HEK293T (cell line): ENCODE data around the gene PPFIA2.

ENCODE experiments used
- CTCF ChIA-PET: fragments of 350-600 bp; formaldehyde crosslinking; extraction: SDS; loops from one replicate; lab custom pipeline; 2021; ENCODE audit warnings: antibody characterized with exemption, inconsistent platforms; lab: Yijun Ruan, JAX
- POLR2A ChIA-PET: fragments of 350-600 bp; formaldehyde crosslinking; extraction: SDS; loops from one replicate; lab custom pipeline; 2020; ENCODE audit warnings: antibody characterized with exemption, inconsistent platforms; lab: Yijun Ruan, JAX
- DNase-seq: peaks from one replicate; pipeline ENCODE4 v3.0.0; 2012; ENCODE audit warnings: mixed read lengths; ENCODE audit errors: extremely low spot score
- ARNT ChIP-seq: fragments of 450-650 bp; IDR thresholded peaks from 2 replicates; pipeline ENCODE4 v1.6.1; 2017; ENCODE audit warnings: mild to moderate bottlenecking
- BHLHE40 ChIP-seq: fragments of 450-650 bp; IDR thresholded peaks from 2 replicates; pipeline ENCODE4 v1.6.1; 2016; ENCODE audit warnings: mild to moderate bottlenecking, moderate library complexity, borderline replicate concordance
- CTBP1 ChIP-seq: fragments of 450-650 bp; IDR thresholded peaks from 2 replicates; pipeline ENCODE4 v1.6.1; 2016; ENCODE audit warnings: borderline replicate concordance
- ELF4 ChIP-seq: fragments of 450-650 bp; IDR thresholded peaks from 2 replicates; pipeline ENCODE4 v1.6.1; 2017; ENCODE audit warnings: antibody characterized with exemption
- FOXA1 ChIP-seq: fragments of 450-650 bp; IDR thresholded peaks from 2 replicates; pipeline ENCODE4 v1.6.1; 2016; ENCODE audit warnings: mild to moderate bottlenecking
- FOXK2 ChIP-seq: fragments of 450-650 bp; IDR thresholded peaks from 2 replicates; pipeline ENCODE4 v1.6.1; 2016; ENCODE audit warnings: mild to moderate bottlenecking
- FOXM1 ChIP-seq: fragments of 450-650 bp; IDR thresholded peaks from 2 replicates; pipeline ENCODE4 v1.6.1; 2017; ENCODE audit warnings: mild to moderate bottlenecking, borderline replicate concordance
- HDGF ChIP-seq: fragments of 450-650 bp; IDR thresholded peaks from 2 replicates; pipeline ENCODE4 v1.6.1; 2017; ENCODE audit warnings: antibody characterized with exemption, borderline replicate concordance
- L3MBTL2 ChIP-seq: fragments of 450-650 bp; conservative IDR thresholded peaks from 2 replicates; pipeline ENCODE4 v1.6.1; 2016; ENCODE audit warnings: mild to moderate bottlenecking
- LEF1 ChIP-seq: fragments of 450-650 bp; IDR thresholded peaks from 2 replicates; pipeline ENCODE4 v1.6.1; 2017; ENCODE audit warnings: mild to moderate bottlenecking, borderline replicate concordance
- NFRKB ChIP-seq: fragments of 450-650 bp; IDR thresholded peaks from 2 replicates; pipeline ENCODE4 v1.6.1; 2016; ENCODE audit warnings: mild to moderate bottlenecking, moderate library complexity
- SP1 ChIP-seq: fragments of 450-650 bp; IDR thresholded peaks from 2 replicates; pipeline ENCODE4 v1.6.1; 2017
- SUZ12 ChIP-seq: fragments of 450-650 bp; IDR thresholded peaks from 2 replicates; pipeline ENCODE4 v1.6.1; 2016; ENCODE audit warnings: mild to moderate bottlenecking
- TARDBP ChIP-seq: fragments of 450-650 bp; IDR thresholded peaks from 2 replicates; pipeline ENCODE4 v1.6.1; 2016
- ZNF384 ChIP-seq: fragments of 450-650 bp; IDR thresholded peaks from 2 replicates; pipeline ENCODE4 v1.6.1; 2016
- TF ChIP-seq, protein P1 (sequence below): fragments of 450-650 bp; IDR thresholded peaks from 2 replicates; pipeline ENCODE4 v1.6.1; 2016

The PPFIA2 gene

GRCh38 chr12:81400024-81400423 lies 359.1 kb downstream of the PPFIA2 start:
- CTCF ChIA-PET, result no interaction called here
- no peak for DNase-seq
- POLR2A ChIA-PET, result no interaction called here
- no peak for TF ChIP-seq SP1
- TF ChIP-seq TARDBP, result no peak
- TF ChIP-seq ELF4, result no peak
- TF ChIP-seq ZNF384, result no peak
- no peak for TF ChIP-seq L3MBTL2
- no peak for TF ChIP-seq CTBP1
- no peak for TF ChIP-seq FOXM1
- TF ChIP-seq FOXA1, result no peak
- no peak for TF ChIP-seq SUZ12
- TF ChIP-seq, protein P1, sequence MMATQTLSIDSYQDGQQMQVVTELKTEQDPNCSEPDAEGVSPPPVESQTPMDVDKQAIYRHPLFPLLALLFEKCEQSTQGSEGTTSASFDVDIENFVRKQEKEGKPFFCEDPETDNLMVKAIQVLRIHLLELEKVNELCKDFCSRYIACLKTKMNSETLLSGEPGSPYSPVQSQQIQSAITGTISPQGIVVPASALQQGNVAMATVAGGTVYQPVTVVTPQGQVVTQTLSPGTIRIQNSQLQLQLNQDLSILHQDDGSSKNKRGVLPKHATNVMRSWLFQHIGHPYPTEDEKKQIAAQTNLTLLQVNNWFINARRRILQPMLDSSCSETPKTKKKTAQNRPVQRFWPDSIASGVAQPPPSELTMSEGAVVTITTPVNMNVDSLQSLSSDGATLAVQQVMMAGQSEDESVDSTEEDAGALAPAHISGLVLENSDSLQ, result no peak
- no peak for TF ChIP-seq FOXK2
- no peak for TF ChIP-seq ARNT
- no peak for TF ChIP-seq BHLHE40
- no peak for TF ChIP-seq LEF1
- no peak for TF ChIP-seq HDGF
- no peak for TF ChIP-seq NFRKB

DNA sequence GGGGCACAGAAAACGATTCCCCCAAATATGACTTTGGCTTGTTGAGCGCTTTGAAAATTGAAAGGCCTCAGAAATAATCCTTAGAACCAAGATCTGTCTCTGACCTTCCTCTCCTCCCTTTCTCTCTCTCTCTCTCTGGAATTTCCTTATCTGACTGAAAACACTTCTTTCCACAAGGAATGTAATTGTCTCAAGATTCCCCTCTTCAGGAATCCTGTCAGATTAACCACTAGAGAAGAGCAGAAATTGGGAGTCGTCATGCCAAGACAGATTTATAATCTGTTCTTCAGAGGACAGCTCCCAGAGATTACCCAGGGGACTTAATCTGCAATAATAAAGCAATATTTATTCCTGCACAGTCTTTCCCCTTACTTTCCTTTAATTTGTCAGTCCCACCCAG lies 363.7 kb downstream of the PPFIA2 start:
- no peak for DNase-seq
- POLR2A ChIA-PET, result no interaction called here
- no peak for TF ChIP-seq FOXK2
- TF ChIP-seq HDGF, result no peak
- no peak for TF ChIP-seq ZNF384
- TF ChIP-seq, protein P1, result no peak
- TF ChIP-seq FOXA1, result no peak
- TF ChIP-seq L3MBTL2, result no peak
- TF ChIP-seq LEF1, result no peak
- no peak for TF ChIP-seq CTBP1
- no peak for TF ChIP-seq TARDBP
- no peak for TF ChIP-seq NFRKB
- no peak for TF ChIP-seq SUZ12
- CTCF ChIA-PET, result interaction anchor here (1.0 kb wide), 1 partner anchor 29 kb away, joined by 3 read pairs; no protein-coding TSS in a partner anchor

- no peak for DNase-seq
- POLR2A ChIA-PET, result no interaction called here
- no peak for TF ChIP-seq CTBP1
- TF ChIP-seq, protein P1, result peak; percentile 53
- CTCF ChIA-PET, result no interaction called here
Measured at GRCh38 chr12:81389550-81390099, 369.5 kb downstream of the PPFIA2 start.

- POLR2A ChIA-PET, result no interaction called here
- TF ChIP-seq L3MBTL2 (no peak), LEF1 (no peak), ZNF384 (no peak), BHLHE40 (no peak), SUZ12 (no peak), TARDBP (no peak), FOXK2 (no peak), ARNT (no peak), NFRKB (no peak), CTBP1 (no peak), FOXA1 (no peak), SP1 (no peak), FOXM1 (no peak), HDGF (no peak), ELF4 (no peak)
- TF ChIP-seq, protein P1, result no peak
- DNase-seq, result no peak
- CTCF ChIA-PET, result no interaction called here
Measured at GRCh38 chr12:81386101-81386500, 373.0 kb downstream of the PPFIA2 start.

- no peak for TF ChIP-seq FOXM1
- TF ChIP-seq SP1, result no peak
- TF ChIP-seq HDGF, result no peak
- TF ChIP-seq L3MBTL2, result no peak
- POLR2A ChIA-PET, result no interaction called here
- no peak for DNase-seq
- CTCF ChIA-PET, result no interaction called here
Measured at GRCh38 chr12:81381951-81382350, 377.2 kb downstream of the PPFIA2 start.

DNA sequence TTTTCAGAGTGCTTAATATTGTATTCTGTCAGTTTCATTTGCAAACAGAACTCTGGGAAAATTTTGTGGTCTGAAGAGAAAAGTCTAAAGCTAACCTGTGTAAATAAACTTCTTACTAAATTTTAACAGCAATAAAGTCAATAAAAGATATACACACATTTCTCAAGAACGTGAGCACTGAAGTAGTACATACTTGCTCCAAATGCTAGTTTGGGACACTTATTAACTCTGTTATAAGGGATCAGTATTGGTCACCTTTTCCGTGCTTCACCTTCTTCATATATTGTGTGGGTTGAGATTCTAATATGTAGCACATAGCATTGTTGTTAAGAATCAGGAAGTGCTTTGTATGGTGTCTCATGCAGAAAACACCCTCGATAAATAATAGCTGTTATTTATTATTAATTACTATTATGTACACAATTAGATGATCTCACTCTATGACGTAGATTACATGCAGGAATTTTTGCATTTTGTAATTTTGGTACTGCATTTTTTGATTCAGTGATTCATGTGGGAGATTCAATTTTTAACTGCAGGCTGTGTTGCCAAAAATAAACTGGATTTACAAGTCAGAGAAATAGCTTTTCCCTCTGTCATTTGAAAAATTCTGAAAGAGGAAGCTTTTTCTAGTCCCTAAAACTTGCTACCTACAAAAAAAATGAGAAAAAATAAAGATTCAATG lies 380.4 kb downstream of the PPFIA2 start:
- no peak for TF ChIP-seq CTBP1
- no peak for TF ChIP-seq ARNT
- TF ChIP-seq ELF4, result no peak
- TF ChIP-seq BHLHE40, result no peak
- TF ChIP-seq NFRKB, result no peak
- no peak for TF ChIP-seq ZNF384
- no peak for TF ChIP-seq L3MBTL2
- DNase-seq, result no peak
- POLR2A ChIA-PET, result no interaction called here
- CTCF ChIA-PET, result no interaction called here
